ENCODE results near the gene RBBP8NL.

Gene RBBP8NL, protein sequence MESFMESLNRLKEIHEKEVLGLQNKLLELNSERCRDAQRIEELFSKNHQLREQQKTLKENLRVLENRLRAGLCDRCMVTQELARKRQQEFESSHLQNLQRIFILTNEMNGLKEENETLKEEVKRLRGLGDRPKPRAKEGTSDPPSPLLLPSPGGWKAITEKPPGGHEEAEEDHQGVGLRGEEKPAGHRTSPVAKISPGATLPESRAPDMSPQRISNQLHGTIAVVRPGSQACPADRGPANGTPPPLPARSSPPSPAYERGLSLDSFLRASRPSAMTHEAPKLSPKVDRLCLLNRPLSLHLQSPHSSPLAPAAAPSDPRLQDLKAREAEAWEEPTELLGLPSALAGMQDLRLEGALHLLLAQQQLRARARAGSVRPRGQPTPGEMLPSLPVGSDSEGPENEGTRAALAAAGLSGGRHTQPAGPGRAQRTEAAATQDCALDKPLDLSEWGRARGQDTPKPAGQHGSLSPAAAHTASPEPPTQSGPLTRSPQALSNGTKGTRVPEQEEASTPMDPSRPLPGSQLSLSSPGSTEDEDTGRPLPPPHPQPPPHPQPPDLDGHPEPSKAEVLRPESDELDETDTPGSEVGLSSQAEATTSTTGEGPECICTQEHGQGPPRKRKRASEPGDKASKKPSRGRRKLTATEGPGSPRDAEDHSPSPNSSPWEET

DNA sequence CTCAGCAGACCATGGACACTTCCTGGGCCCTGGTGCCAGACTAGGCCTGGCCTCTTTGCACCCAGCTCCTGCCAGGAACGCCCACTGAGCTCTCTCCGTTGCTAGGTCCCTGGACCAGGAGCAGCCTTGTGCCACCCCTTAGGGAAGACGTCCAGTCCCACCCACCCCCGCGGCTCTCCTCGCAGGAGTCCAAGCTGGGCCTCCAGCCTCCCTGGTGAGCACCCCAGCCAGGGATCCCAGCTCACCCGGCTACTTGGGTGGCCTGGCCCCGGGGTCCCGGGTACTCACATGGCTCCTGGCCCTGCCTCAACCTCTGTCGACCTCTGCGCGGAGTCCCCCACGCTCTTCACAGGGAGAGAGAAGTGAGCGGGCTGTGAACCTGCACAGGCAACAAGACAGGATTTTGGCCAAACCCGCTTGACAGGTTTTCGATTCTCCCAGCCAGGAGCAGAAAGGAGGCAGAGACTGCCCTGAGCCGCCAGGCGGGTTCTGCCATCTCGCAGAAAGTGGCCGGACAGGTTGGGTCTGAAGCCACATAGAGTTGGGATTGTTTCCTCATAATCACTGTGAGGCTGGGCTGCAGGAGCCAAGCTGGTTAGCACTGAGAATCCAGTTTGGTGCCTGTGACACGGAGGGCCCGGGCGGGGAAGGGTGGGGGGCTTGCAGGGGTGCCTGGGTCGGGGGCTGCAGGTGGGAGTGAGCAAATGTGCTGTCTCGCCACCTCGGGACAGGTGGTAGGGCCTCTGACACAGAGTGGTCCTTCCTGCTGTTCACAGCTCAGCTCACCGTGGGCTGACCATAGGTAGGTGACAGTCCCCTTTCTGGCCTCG is at the start of gene RBBP8NL:
TSS of gene RBBP8NL (minus strand) at position 368 of the 830 bp plus-strand sequence. CDS start 7,892 bp downstream, outside the sequence.
- DNase-seq (ENCODE audit: low spot score) = no peak

DNA sequence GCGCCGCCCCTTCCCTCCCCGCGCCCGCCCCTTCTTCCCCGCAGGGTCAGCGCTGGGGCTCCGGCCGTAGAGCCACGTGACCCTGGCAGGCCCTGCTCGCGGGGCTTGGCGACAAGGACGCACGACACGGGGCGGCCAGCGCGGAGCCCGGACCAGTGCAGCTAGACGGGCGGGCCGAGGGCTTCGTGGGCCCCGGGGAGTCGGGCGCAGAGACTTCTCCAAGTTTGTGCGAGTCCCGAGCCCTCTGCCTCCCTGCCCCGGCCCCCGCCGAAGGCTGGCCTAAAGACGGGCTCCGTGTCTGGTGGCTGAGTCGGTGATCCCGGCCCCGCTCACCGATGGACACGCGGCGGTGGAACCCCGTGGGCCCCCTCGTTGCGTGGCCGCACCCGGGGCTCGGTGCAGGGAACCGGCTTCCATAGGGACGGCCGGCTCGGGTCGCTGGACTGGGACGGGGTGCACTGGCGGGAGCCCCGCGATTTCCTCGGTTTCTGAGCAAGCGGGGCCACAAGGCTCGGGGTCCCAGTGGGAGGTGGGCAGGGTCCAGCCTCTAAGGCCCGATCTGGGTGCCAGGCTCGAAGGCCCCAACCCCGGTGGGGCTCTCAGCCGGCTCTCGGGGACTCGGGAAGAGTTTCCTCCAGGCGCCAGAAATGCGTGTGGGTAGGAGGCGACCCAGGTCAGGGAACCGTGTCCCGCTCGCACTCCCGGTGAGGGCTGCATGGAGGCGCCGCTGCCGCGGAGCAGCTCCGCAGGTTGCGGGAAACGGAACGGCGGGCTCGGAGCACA is 48.9 kb upstream of the RBBP8NL start:
- DNase-seq (ENCODE audit: low spot score) = no peak
- TF ChIP-seq, protein P1, sequence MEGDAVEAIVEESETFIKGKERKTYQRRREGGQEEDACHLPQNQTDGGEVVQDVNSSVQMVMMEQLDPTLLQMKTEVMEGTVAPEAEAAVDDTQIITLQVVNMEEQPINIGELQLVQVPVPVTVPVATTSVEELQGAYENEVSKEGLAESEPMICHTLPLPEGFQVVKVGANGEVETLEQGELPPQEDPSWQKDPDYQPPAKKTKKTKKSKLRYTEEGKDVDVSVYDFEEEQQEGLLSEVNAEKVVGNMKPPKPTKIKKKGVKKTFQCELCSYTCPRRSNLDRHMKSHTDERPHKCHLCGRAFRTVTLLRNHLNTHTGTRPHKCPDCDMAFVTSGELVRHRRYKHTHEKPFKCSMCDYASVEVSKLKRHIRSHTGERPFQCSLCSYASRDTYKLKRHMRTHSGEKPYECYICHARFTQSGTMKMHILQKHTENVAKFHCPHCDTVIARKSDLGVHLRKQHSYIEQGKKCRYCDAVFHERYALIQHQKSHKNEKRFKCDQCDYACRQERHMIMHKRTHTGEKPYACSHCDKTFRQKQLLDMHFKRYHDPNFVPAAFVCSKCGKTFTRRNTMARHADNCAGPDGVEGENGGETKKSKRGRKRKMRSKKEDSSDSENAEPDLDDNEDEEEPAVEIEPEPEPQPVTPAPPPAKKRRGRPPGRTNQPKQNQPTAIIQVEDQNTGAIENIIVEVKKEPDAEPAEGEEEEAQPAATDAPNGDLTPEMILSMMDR (IDR thresholded peaks at IDR 0.05; ENCODE audit: borderline replicate concordance, control extremely low read depth, extremely low read depth, insufficient read depth, missing control alignments) = no peak
- in situ Hi-C loops (cut with MboI; ENCODE audit: low sequenced_read_pairs, unreplicated experiment) = no loop called here

More for the DNA sequence above, at the start of gene RBBP8NL:
- TF ChIP-seq, protein P1 (IDR thresholded peaks at IDR 0.05; ENCODE audit: borderline replicate concordance, control extremely low read depth, extremely low read depth, insufficient read depth, missing control alignments) = no peak
- in situ Hi-C loops (cut with MboI; ENCODE audit: low sequenced_read_pairs, unreplicated experiment) = no loop called here

DNA sequence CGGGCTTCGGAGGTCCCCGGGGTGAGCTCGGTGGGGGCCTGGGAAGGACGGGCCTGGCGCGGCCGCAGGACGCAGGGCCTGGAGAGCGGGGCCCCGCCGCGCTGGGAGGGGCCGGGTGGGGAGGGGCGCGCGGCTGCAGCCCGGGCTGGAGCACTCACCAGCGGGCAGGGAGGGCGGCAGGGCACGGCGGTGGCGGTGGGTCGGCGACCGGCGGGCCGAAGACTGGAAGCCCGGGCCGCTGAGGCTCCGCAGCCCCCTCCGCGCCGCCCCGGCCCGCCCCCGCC is 48.4 kb upstream of the RBBP8NL start, which contains the start of gene GATA5:
TSS of gene GATA5 (minus strand) at position 224 of the 284 bp plus-strand sequence. CDS start 474 bp downstream, outside the sequence.
- DNase-seq (ENCODE audit: low spot score) = no peak
- in situ Hi-C loops (cut with MboI; ENCODE audit: low sequenced_read_pairs, unreplicated experiment) = no loop called here
- TF ChIP-seq, protein P1 (IDR thresholded peaks at IDR 0.05; ENCODE audit: borderline replicate concordance, control extremely low read depth, extremely low read depth, insufficient read depth, missing control alignments) = no peak

DNA sequence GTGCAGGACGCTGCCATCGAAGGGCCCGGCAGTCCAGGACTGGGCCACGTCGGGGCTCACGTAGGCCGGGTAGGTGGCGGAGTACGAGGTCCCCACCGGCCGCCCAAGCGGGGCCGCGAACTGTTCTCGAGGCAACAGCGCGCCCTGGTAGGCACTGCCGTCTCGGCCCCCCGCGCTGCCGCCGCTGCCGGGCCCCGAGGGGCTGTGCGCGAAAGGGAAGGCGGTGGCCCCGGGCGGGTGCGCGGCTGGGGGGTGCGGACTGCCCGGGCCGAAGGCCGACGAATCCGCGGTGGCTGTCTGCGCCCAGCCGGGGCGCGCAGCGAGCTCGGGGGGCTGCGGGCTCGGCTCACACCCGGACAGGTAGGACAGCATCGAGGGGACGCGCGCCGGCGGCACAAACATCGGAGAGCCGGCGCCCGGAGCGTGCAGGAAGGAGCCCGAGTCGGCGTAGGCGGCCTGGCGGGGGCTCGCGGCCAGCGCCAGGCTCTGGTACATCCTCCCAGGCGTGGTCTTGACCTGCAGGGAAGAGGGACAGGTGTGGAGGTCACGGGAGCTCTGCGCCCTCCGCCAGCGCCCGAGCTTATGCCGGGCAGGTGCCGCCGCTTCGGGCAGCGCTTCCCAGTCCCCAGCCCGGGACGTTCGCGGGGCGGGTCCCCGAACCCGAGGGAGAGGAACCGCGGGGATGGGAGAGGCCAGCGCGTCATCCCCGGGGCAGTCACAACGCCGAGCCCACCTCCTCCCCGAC is 47.9 kb upstream of the RBBP8NL start:
- DNase-seq (ENCODE audit: low spot score) = no peak
- TF ChIP-seq, protein P1 (IDR thresholded peaks at IDR 0.05; ENCODE audit: borderline replicate concordance, control extremely low read depth, extremely low read depth, insufficient read depth, missing control alignments) = no peak
- in situ Hi-C loops (cut with MboI; ENCODE audit: low sequenced_read_pairs, unreplicated experiment) = no loop called here

DNA sequence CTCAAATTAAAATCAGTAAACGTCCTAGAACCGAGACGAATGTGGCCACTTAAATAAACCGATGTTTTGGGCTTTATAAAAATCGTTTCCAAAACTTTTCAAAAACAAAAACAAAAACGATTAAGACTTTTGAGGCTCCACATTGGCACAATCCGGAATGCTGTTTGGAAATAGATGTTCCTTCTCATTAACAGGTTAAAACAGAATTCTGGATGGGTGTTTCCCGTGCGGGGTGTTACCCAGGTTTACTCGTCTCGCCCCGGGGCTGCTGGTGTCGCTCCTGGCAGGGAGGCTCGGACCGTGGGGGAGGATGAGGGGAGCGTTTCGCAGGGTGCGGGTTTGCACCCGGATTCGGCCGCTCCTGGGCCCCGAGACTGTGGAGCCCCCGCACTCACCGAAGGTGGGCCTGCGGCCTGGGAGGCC is 47.3 kb upstream of the RBBP8NL start:
- in situ Hi-C loops (cut with MboI; ENCODE audit: low sequenced_read_pairs, unreplicated experiment) = no loop called here
- TF ChIP-seq, protein P1 (IDR thresholded peaks at IDR 0.05; ENCODE audit: borderline replicate concordance, control extremely low read depth, extremely low read depth, insufficient read depth, missing control alignments) = no peak
- no peak for DNase-seq (ENCODE audit: low spot score)
